Activated CD8-positive, alpha-beta memory T cell treated with anti-CD3 and anti-CD28 coated beads for 48 hours (primary cell): Measurements from ENCODE around the gene TCFL5.

Experiments used
- DNase-seq, 3 experiments: peaks; one replicate each; pipeline ENCODE4 v3.0.0-alpha.2; 2020; ENCODE audit warnings: low read depth in 2 of 3, low spot score in 2 of 3

The TCFL5 gene

DNA sequence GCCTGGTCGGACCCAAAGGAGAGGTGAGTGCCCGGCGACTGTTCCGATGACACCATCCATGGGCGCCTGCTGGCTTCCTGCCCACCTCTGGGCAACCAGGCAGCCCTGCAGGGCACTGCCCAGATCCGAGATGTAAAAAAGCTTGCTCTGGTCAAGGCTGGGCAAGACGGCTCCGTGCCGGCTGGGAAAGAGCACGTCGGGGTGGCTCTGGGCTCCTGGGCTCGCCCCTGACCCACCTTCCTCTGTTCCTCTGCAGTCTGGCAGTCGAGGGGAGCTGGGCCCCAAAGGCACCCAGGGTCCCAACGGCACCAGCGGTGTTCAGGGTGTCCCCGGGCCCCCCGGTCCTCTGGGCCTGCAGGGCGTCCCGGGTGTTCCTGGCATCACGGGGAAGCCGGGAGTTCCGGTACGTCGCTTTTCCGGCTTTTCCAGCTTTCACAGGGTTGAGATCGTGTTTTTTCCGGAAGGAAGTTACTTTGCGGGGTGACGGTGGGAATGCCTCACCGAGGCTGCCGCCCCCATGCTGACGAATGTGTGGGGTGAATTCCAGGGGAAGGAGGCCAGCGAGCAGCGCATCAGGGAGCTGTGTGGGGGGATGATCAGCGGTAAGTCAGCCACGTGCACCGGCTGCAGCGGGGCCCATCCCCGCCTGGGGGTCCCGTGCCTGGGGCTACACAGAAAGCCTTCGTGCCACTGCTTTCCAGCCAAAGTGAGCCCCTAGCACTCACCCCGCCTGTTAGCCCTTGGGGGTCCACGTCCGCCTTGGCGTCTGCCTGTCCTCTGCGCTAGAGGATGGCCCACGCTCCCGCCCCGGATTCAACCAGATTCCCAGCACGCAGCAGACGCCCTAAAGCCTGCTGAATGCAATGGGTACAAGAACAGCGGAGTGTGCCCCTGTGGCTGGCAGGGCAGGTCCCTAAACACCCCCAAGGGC lies 25.4 kb downstream of the TCFL5 start:
- DNase-seq = no peak

GRCh38 chr20:62834967-62835730 lies 26.5 kb downstream of the TCFL5 start:
- no peak for DNase-seq

DNA sequence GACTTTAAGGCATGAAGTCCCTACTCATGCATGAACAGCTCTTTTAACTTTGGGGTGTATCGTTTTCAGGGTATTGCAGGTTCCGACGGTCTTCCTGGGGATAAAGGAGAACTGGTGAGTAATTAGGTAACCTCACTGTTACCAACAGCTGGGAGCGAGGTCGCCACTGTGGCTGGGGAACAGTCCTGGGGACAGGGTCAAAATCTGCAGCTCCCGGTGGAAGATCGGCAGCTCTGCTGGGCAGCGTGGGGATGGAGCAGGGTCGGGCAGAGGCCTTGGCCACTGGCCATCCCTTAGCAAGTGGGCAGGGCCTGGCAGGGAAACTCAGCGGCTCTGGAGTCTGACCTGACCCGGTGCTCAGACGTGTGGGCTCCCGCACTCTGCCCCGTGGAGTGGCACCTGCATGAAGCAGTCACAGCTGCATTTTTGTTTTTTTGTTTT lies 28.7 kb downstream of the TCFL5 start:
- DNase-seq = no peak

DNA sequence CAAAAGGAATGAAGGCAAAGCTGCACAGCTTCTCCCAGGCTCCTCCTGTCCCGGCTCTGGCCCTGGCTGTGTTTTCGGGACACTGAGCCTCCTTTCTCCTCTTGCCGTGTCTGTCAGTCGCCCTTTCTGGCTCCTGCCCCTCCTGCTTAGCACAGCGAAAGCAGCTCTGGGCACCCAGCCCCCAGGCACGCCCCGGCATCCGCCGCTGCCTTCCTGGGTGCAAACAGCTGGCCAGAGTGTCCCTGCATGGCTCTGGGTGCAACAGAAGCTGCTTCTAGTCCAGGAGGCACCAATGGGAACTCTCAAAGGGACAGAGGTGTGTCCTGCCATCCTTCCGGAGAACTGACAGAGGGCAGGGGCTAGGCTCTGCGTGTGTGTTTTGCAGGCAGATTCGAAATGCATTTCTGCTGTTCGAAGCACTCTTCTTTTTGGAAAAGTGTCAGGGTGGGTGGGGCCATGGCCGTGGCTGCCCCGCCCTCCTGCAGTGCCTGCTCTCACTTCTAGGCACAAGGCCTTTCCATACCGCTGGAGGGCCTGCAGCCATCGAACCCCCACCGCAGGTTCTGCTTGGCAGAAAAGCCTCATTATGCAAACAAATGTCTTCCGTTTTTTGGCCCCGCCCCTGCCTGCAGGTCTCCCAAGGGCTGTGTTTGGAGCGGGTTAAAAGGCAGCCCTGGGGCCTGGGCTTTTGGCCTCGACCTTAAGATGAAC lies 29.3 kb downstream of the TCFL5 start:
- no peak for DNase-seq

DNA sequence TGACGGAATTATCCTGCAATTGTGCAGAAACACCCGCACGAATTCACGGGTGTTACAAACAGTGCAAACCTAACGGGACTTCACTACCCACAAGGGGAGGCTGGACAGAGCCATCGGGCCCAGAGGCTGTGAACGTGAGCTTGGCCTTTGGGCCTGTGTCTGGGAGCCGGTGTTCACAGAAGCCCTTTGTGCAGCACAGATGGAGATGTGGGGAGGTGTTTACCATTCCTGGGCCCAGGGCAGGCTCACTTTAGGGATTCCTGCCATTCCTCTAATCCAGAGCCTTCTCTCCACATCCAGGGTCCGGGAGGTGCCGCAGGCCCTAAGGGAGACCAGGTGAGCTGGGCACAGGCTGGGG lies 29.8 kb downstream of the TCFL5 start:
- DNase-seq = no peak

DNA sequence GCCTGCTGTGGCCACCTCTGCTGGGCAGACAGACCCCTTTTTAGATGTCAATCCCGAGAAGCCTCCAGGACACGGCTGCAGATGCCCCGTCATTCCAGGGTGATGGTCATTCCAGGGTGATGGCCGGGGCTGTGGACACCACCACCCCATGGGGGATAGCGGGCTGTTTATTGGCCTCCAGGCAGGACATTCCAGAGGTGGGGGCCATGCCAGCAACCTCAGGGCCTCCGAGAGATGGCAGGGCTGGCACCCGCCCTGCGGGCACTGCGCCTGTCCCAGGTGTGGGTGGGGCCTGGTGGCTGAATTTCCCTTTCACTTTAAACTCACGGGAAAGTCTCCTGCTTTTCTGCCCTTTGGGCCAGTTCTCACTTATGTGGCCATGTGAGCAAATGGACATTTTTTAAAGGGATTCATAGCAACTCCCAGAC lies 30.2 kb downstream of the TCFL5 start:
- DNase-seq = no peak

GRCh38 chr20:62830821-62831220 lies 30.8 kb downstream of the TCFL5 start:
- no peak for DNase-seq

DNA sequence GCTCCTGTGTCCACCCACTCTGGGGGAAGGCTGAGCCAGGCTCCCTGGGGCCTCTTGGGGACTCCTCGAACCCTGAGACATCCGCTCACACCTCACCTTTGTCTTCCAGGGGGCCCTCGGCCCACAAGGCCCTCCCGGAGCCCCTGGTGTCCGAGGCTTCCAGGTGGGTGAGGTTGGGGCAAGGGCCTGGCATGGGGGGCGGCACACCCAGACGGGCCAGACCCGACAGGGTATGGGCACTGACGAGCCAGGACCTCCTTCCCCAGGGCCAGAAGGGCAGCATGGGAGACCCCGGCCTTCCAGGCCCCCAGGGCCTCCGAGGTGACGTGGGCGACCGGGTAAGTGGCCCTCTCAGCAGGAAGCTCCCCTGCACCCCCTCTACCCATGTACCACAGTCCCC lies 31.4 kb downstream of the TCFL5 start:
- DNase-seq = no peak

- no peak for DNase-seq
These were observed 32.1 kb downstream of the TCFL5 start for GRCh38 chr20:62829231-62830230.

GRCh38 chr20:62828511-62829230 lies 33.0 kb downstream of the TCFL5 start:
- DNase-seq = no peak

- no peak for DNase-seq
These were observed 33.6 kb downstream of the TCFL5 start for GRCh38 chr20:62828051-62828450.

DNA sequence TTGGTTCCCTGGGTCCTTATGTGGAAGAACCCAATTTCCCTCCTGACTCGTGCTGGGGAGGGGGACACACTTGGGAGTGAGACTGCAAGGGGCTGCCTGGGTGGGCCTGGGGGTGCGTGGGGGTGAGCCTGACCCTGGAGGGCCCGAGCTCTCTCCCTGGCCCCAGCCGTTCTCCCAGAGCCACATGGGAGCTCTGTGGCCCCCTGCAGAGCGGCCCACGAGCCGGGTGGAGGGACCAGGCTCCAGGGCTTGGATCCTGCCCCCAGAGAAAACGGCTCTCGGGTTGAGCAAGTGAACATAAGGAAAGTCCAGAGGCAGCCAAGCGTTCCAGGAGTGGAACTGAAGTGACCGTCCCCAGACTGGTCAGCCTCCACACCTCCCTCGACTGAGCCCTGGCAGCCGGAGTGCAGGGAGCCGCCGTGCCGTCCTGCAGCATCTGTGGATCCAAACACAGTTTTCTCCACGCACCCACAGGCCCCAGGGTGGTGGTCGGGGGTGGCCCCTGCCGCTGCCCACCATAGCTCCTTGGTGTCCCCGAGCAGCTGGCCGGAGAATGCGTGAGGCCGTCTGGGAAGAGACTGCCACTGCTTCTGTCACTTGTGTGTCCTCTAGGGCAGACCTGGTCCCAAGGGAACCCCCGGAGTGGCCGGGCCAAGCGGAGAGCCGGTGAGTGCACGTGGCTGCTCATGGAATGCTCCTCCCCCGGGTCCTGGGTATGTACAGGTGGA lies 34.1 kb downstream of the TCFL5 start:
- DNase-seq = no peak

- DNase-seq = no peak
These were observed 34.8 kb downstream of the TCFL5 start for GRCh38 chr20:62826646-62827310.

- no peak for DNase-seq
These were observed 35.5 kb downstream of the TCFL5 start for GRCh38 chr20:62825986-62826645.

DNA sequence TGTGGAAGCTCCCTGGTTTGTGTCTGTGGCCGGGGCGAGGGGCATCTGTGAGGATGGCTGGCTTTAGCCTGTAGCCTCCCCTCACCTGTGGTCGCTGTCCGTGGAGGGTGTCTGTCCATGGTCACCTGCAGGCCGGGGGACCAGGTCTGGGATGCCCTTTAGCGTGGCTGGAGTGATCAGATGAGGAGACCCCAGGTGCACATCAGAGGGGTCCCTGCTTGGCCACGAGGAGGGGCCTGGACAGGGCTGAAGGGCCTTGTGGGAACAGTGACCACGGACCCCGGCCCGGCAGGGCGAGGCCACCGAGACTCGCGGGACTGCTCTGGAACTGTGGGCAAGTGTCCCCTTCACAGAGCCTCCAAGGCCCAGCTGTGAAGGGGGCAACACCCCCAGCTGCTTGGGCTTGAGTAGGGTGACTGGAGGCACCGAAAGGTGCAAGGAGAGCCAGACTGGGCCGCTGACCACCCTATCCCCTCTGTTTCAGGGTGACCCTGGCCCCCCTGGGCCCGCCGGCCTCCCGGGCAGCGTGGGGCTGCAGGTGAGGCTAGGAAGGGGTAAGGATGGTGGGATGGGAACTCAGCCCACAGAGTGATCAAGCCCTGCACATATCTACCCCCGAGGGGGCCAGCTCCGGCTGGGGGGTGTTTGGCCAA lies 36.2 kb downstream of the TCFL5 start:
- DNase-seq = no peak

DNA sequence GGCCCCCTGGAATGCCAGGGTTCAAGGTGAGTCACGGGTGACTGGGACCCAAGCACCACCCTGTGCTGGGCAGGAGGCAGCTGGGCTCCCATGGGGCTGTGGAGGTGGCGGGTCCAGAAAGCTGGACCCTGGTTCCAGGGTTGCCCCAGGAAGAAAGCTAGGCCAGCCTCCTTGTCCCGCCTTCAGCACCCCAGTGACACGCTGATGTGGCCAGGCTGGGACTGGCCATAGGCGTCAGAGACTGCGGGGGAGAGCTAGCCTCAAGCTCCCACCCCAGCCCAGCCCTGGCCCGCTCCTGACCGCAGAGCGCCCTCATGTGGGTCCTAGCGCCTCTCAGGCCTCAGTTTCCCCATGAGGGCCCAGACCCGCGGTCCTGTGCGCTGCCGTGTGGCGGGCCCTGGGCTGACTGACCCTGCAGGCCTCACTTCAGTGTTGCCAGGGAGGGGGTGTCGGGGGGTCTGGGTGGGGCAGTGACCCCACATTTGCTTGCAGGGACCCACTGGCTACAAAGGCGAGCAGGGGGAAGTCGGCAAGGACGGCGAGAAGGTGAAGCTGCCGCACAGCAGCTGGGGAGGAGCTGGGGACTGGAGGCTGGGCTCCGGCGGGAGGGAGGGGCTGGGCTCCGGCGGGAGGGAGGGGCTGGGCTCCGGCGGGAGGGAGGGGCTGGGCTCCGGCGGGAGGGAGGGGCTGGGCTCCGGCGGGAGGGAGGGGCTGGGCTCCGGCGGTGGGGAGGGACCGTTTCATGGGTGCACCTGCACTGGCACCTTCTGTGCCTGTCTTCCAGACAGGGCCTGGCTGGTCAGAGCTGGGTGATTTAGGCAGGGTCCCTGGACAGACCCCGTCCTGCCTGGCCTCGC lies 36.9 kb downstream of the TCFL5 start:
- no peak for DNase-seq
